Measurements from ENCODE around the gene PIPOX.

Gene PIPOX, protein sequence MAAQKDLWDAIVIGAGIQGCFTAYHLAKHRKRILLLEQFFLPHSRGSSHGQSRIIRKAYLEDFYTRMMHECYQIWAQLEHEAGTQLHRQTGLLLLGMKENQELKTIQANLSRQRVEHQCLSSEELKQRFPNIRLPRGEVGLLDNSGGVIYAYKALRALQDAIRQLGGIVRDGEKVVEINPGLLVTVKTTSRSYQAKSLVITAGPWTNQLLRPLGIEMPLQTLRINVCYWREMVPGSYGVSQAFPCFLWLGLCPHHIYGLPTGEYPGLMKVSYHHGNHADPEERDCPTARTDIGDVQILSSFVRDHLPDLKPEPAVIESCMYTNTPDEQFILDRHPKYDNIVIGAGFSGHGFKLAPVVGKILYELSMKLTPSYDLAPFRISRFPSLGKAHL

DNA sequence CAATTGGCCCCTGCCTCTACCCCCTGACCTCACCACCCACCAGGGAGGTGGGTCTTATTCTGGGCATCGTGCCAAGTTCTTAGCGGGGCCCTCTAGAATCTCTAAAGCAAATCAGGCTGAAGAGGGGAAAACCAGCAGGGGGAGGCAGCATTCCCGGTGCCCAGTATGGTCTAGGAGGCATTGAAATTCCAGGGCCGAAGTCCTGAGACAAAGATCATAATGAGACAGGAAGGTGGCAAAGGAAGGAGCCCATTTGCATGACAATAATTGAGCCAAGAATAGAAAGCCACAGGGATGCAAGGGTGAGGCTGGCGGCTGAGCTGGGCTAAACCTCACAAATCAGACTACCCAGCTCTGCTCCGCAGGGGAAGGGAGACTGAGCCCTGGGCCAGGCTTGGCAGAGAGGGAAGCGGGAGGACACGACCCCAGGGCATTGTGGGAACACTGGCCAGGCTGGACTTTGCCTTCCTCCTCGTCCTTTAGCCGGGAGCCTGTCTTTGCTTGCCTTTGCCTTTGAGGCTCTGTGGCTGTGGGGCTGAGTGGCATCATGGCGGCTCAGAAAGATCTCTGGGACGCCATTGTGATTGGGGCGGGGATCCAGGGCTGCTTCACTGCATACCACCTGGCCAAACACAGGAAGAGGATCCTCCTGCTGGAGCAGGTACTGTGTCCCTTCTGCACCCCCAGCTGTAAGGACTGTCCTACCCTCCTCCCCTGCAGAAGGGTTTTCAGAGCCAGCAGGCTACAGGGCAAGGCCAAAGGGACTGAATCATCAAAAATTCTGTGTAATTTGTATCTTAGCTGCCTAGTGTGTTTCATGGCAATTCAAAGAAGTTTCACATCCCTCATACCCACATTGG lies at the start of gene PIPOX:
PIPOX (plus strand) TSS at position 463 of the 860 bp plus-strand sequence; CDS start at position 548, 85 bp downstream.
- Histone ChIP-seq H3K79me2 (ENCODE audit: control insufficient read depth, low read length) (no peaks in the 10 kb centered on the region), H3K9me3 (ENCODE audit: control insufficient read depth, insufficient read depth, low read length) (no peaks in the 10 kb centered on the region), H4K20me1 (ENCODE audit: control insufficient read depth, insufficient read depth, low read depth, low read length) (no peaks in the 10 kb centered on the region), H3K4me2 (ENCODE audit: low read length) (peak within 1 kb of the TSS; percentile 14; the same call in 1 of the 2 replicates), H3K27me3 (ENCODE audit: control insufficient read depth, low read length) (no peaks in the 10 kb centered on the region; the same call in 1 of the 2 replicates), H3K4me3 (ENCODE audit: low read length) (no peak within 1 kb of the TSS), H3K4me1 (ENCODE audit: control insufficient read depth, low read length) (peaks cover 13% of the 10 kb centered on the region), H3K27ac (ENCODE audit: low read depth, low read length) (no peak within 1 kb of the TSS), H3K36me3 (ENCODE audit: control insufficient read depth, low read length) (no peaks in the 10 kb centered on the region), H3K9me2 (replicated peaks; ENCODE audit: control insufficient read depth, low read length) (no peaks in the 10 kb centered on the region), H3F3A (ENCODE audit: control insufficient read depth, insufficient read depth) (no peaks in the 10 kb centered on the region)
- TF ChIP-seq, protein P1, sequence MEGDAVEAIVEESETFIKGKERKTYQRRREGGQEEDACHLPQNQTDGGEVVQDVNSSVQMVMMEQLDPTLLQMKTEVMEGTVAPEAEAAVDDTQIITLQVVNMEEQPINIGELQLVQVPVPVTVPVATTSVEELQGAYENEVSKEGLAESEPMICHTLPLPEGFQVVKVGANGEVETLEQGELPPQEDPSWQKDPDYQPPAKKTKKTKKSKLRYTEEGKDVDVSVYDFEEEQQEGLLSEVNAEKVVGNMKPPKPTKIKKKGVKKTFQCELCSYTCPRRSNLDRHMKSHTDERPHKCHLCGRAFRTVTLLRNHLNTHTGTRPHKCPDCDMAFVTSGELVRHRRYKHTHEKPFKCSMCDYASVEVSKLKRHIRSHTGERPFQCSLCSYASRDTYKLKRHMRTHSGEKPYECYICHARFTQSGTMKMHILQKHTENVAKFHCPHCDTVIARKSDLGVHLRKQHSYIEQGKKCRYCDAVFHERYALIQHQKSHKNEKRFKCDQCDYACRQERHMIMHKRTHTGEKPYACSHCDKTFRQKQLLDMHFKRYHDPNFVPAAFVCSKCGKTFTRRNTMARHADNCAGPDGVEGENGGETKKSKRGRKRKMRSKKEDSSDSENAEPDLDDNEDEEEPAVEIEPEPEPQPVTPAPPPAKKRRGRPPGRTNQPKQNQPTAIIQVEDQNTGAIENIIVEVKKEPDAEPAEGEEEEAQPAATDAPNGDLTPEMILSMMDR (IDR thresholded peaks at IDR 0.05; ENCODE audit: low read depth, low read length, poor library complexity, severe bottlenecking), result no peak
- no peak for TF ChIP-seq EZH2phosphoT487 (IDR thresholded peaks at IDR 0.05; ENCODE audit: borderline replicate concordance, low read length)

DNA sequence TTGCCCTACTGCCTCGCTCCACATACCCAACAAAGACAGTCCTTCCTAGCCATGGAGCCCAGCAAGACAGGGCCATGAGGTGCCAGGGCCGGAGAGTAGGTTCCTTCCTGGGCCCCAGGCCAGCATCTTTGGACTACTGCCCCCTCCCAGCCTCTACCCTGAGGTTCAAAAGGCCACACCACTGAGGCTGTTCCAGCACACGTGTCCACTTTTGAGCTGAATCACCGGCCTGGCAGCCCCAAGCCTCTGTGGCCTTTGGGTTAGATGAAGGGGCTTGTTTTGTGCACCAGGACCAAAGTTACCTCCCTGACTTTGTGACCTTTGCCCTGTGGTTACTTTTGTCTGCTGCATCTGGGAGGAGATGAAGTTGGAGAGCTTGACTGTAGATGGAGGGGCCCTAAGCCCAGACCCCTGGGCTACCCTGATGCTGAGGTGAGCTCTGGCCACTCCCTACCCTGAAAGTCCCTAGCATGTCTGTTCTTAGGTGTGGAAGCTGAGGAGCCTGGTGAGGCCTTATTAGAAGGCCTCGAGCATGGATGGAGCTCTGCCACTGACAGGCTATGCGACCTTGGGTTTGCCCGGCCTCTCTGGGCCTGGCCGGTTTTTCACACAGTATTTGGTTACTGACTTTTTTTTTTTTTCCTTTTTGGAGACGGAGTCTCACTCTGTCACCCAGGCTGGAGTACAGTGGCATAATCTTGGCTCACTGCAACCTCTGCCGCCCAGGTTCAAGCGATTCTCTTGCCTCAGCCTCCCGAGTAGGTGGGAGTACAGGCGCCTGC lies 49.1 kb upstream of the PIPOX start:
- TF ChIP-seq EZH2phosphoT487 (IDR thresholded peaks at IDR 0.05; ENCODE audit: borderline replicate concordance, low read length), result no peak
- Histone ChIP-seq H3F3A (ENCODE audit: control insufficient read depth, insufficient read depth) (no peaks in the 10 kb centered on the region), H3K4me3 (ENCODE audit: low read length) (no peak overlapping the region), H3K27me3 (ENCODE audit: control insufficient read depth, low read length) (peaks cover 4% of the 10 kb centered on the region; the same call in 1 of the 2 replicates), H3K4me2 (ENCODE audit: low read length) (no peak overlapping the region), H3K79me2 (ENCODE audit: control insufficient read depth, low read length) (no peaks in the 10 kb centered on the region), H4K20me1 (ENCODE audit: control insufficient read depth, insufficient read depth, low read depth, low read length) (no peaks in the 10 kb centered on the region), H3K36me3 (ENCODE audit: control insufficient read depth, low read length) (no peaks in the 10 kb centered on the region), H3K9me3 (ENCODE audit: control insufficient read depth, insufficient read depth, low read length) (no peaks in the 10 kb centered on the region), H3K4me1 (ENCODE audit: control insufficient read depth, low read length) (no peaks in the 10 kb centered on the region), H3K9me2 (replicated peaks; ENCODE audit: control insufficient read depth, low read length) (no peaks in the 10 kb centered on the region), H3K27ac (ENCODE audit: low read depth, low read length) (no peak overlapping the region)

DNA sequence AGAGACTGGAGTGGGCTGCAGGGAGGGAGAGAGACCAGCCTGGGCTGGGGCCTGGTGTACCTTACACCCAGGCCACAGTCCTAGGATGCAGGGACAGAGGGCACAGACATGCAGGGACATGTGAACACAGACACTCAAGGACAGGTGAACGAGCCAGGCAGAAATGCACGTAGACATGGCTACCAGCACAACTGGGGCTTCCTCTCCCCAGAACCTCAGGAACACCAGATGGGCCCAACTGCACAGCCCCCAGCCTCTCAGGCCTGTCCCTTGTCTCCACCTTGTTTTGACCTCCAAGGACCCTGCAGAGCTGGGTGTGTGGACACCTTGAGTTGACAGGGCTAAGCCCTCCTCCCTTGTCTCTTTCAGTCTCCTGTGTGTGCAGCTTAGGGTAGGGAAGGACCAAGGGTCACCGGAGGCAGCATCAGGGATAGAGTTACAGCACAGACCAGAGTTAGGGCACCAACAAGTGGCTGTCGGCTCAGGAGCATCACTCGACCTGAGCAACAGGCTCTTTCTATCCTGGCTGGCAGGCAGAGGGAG lies 46.3 kb upstream of the PIPOX start:
- H3K4me1 ChIP-seq (ENCODE audit: control insufficient read depth, low read length), result no peaks in the 10 kb centered on the region
- no peak overlapping the region for H3K27ac ChIP-seq (ENCODE audit: low read depth, low read length)
- no peaks in the 10 kb centered on the region for H3K9me2 ChIP-seq (replicated peaks; ENCODE audit: control insufficient read depth, low read length)
- no peak overlapping the region for H3K4me2 ChIP-seq (ENCODE audit: low read length)
- H3K79me2 ChIP-seq (ENCODE audit: control insufficient read depth, low read length), result no peaks in the 10 kb centered on the region
- H3K27me3 ChIP-seq (ENCODE audit: control insufficient read depth, low read length), result peaks cover 8% of the 10 kb centered on the region
- TF ChIP-seq, protein P1 (IDR thresholded peaks at IDR 0.05; ENCODE audit: low read depth, low read length, poor library complexity, severe bottlenecking), result no peak
- H3K36me3 ChIP-seq (ENCODE audit: control insufficient read depth, low read length), result no peaks in the 10 kb centered on the region
- H3F3A ChIP-seq (ENCODE audit: control insufficient read depth, insufficient read depth), result no peaks in the 10 kb centered on the region
- no peaks in the 10 kb centered on the region for H3K9me3 ChIP-seq (ENCODE audit: control insufficient read depth, insufficient read depth, low read length)
- no peaks in the 10 kb centered on the region for H4K20me1 ChIP-seq (ENCODE audit: control insufficient read depth, insufficient read depth, low read depth, low read length)
- no peak overlapping the region for H3K4me3 ChIP-seq (ENCODE audit: low read length)

Data from DOHH2 (cell line).